ENCODE data around the gene PIK3IP1.
"Not testable (repeated sequence)": the region's sequence is repeated elsewhere in the genome, so short reads cannot be mapped to it uniquely, and the experiment has no call there.

The PIK3IP1 gene

DNA sequence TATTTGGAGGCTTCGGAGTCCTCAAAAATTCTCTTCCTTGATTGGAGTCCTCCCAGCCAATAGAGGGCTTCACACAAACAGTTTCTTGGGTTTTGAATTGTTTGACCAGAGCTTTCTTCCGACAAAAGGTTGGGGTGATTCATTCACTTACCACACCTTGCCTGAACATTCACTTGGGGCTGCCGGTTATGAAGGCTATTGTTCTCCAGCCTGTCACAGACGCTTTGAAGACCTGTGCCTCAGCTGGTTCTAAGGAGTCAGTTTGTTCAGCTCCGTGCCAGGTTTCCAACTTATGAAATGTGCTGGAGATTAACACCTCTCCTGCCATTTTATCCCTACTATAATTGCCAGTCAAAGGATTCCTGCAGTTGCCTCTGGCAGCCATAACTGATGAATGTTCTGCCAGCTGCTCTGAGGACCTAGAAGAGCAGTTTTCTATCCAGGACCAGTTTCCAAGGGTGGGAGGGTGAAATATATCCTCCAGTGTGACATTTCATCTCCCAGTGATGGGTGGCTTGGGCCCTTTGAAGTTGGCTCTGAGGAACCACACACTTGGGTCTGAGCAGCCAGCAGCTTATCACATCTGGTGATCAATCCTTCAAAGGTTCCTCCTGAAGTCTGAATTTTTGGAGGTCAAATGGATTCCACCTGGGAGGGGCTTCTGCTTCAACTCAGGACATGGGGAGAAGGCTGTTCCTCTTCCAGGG lies 48.8 kb downstream of the PIK3IP1 start:
- no peaks in the 10 kb centered on the region for H3K9me3 ChIP-seq (ENCODE audit: control insufficient read depth in 1 of 2, low read length in 2 of 2)
- peaks cover 50 to 78% of the 10 kb centered on the region in 2 donors for H3K4me1 ChIP-seq (ENCODE audit: control insufficient read depth in 1 of 2, insufficient read depth in 2 of 2, low read length in 2 of 2)
- no peak overlapping the region for H3K9ac ChIP-seq (ENCODE audit: low read depth in 1 of 2, low read length in 2 of 2)
- H3K27me3 ChIP-seq (ENCODE audit: control insufficient read depth in 1 of 2, insufficient read depth in 2 of 2, low read length in 2 of 2) = no peaks in the 10 kb centered on the region
- H3K4me3 ChIP-seq (ENCODE audit: low read depth in 1 of 2, low read length in 2 of 2) = no peak overlapping the region
- no peak overlapping the region for H3K27ac ChIP-seq (ENCODE audit: low read depth, low read length)
- peaks cover 4 to 10% of the 10 kb centered on the region in 2 donors for H3K36me3 ChIP-seq (ENCODE audit: control insufficient read depth in 1 of 2, insufficient read depth in 2 of 2, low read length in 2 of 2)

GRCh38 chr22:31241936-31242335 lies 50.4 kb downstream of the PIK3IP1 start:
- H3K27ac ChIP-seq (ENCODE audit: low read depth, low read length) = no peak overlapping the region
- peaks cover 4 to 12% of the 10 kb centered on the region in 2 donors for H3K36me3 ChIP-seq (ENCODE audit: control insufficient read depth in 1 of 2, insufficient read depth in 2 of 2, low read length in 2 of 2)
- no peaks in the 10 kb centered on the region for H3K9me3 ChIP-seq (ENCODE audit: control insufficient read depth in 1 of 2, low read length in 2 of 2)
- H3K27me3 ChIP-seq (ENCODE audit: control insufficient read depth in 1 of 2, insufficient read depth in 2 of 2, low read length in 2 of 2) = no peaks in the 10 kb centered on the region
- H3K4me1 ChIP-seq (ENCODE audit: control insufficient read depth in 1 of 2, insufficient read depth in 2 of 2, low read length in 2 of 2) = peaks cover 40 to 70% of the 10 kb centered on the region in 2 donors
- H3K4me3 ChIP-seq (ENCODE audit: low read depth in 1 of 2, low read length in 2 of 2) = no peak overlapping the region
- H3K9ac ChIP-seq (ENCODE audit: low read depth in 1 of 2, low read length in 2 of 2) = no peak overlapping the region

GRCh38 chr22:31241200-31241599 lies 51.1 kb downstream of the PIK3IP1 start:
- Histone ChIP-seq H3K27ac (ENCODE audit: low read depth, low read length) (no peak overlapping the region), H3K4me1 (ENCODE audit: control insufficient read depth in 1 of 2, insufficient read depth in 2 of 2, low read length in 2 of 2) (peaks cover 40 to 67% of the 10 kb centered on the region in 2 donors), H3K9me3 (ENCODE audit: control insufficient read depth in 1 of 2, low read length in 2 of 2) (no peaks in the 10 kb centered on the region), H3K9ac (ENCODE audit: low read depth in 1 of 2, low read length in 2 of 2) (no peak overlapping the region), H3K27me3 (ENCODE audit: control insufficient read depth in 1 of 2, insufficient read depth in 2 of 2, low read length in 2 of 2) (no peaks in the 10 kb centered on the region), H3K36me3 (ENCODE audit: control insufficient read depth in 1 of 2, insufficient read depth in 2 of 2, low read length in 2 of 2) (peaks cover 4 to 12% of the 10 kb centered on the region in 2 donors), H3K4me3 (ENCODE audit: low read depth in 1 of 2, low read length in 2 of 2) (no peak overlapping the region)

- peaks cover 4 to 12% of the 10 kb centered on the region in 2 donors for H3K36me3 ChIP-seq (ENCODE audit: control insufficient read depth in 1 of 2, insufficient read depth in 2 of 2, low read length in 2 of 2)
- no peak overlapping the region for H3K27ac ChIP-seq (ENCODE audit: low read depth, low read length)
- no peaks in the 10 kb centered on the region for H3K27me3 ChIP-seq (ENCODE audit: control insufficient read depth in 1 of 2, insufficient read depth in 2 of 2, low read length in 2 of 2)
- no peaks in the 10 kb centered on the region for H3K9me3 ChIP-seq (ENCODE audit: control insufficient read depth in 1 of 2, low read length in 2 of 2)
- H3K4me3 ChIP-seq (ENCODE audit: low read depth in 1 of 2, low read length in 2 of 2) = no peak overlapping the region
- peaks cover 45 to 77% of the 10 kb centered on the region in 2 donors for H3K4me1 ChIP-seq (ENCODE audit: control insufficient read depth in 1 of 2, insufficient read depth in 2 of 2, low read length in 2 of 2)
- no peak overlapping the region for H3K9ac ChIP-seq (ENCODE audit: low read depth in 1 of 2, low read length in 2 of 2)
Observed at GRCh38 chr22:31239771-31240370, 52.4 kb downstream of the PIK3IP1 start.

- H3K9me3 ChIP-seq (ENCODE audit: control insufficient read depth in 1 of 2, low read length in 2 of 2) = no peaks in the 10 kb centered on the region
- peaks cover 39 to 68% of the 10 kb centered on the region in 2 donors for H3K4me1 ChIP-seq (ENCODE audit: control insufficient read depth in 1 of 2, insufficient read depth in 2 of 2, low read length in 2 of 2)
- peaks cover 4 to 13% of the 10 kb centered on the region in 2 donors for H3K36me3 ChIP-seq (ENCODE audit: control insufficient read depth in 1 of 2, insufficient read depth in 2 of 2, low read length in 2 of 2)
- H3K4me3 ChIP-seq (ENCODE audit: low read depth in 1 of 2, low read length in 2 of 2) = no peak overlapping the region
- H3K27ac ChIP-seq (ENCODE audit: low read depth, low read length) = no peak overlapping the region
- no peak overlapping the region for H3K9ac ChIP-seq (ENCODE audit: low read depth in 1 of 2, low read length in 2 of 2)
- no peaks in the 10 kb centered on the region for H3K27me3 ChIP-seq (ENCODE audit: control insufficient read depth in 1 of 2, insufficient read depth in 2 of 2, low read length in 2 of 2)
Observed at GRCh38 chr22:31238057-31238456, 54.2 kb downstream of the PIK3IP1 start.

DNA sequence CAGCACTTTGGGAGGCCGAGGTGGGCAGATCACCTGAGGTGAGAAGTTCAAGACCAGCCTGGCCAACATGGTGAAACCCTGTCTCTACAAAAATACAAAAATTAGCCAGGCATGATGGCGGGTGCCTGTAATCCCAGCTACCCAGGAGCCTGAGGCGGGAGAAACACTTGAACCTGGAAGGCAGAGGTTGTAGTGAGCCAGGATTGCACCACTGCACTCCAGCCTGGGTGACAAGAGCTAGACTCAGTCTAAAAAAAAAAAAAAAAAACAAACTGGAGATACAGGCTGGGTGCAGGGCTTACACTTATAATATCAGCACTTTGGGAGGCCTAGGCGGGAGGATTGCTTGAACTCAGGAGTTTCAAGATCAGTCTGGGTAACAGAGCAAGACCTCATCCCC lies 56.2 kb downstream of the PIK3IP1 start:
- not testable (repeated sequence) for H3K9ac ChIP-seq (ENCODE audit: low read depth in 1 of 2, low read length in 2 of 2); H3K9me3 ChIP-seq (ENCODE audit: control insufficient read depth in 1 of 2, low read length in 2 of 2); H3K4me3 ChIP-seq (ENCODE audit: low read depth in 1 of 2, low read length in 2 of 2); H3K27me3 ChIP-seq (ENCODE audit: control insufficient read depth in 1 of 2, insufficient read depth in 2 of 2, low read length in 2 of 2); H3K27ac ChIP-seq (ENCODE audit: low read depth, low read length)
- H3K4me1 ChIP-seq (ENCODE audit: control insufficient read depth in 1 of 2, insufficient read depth in 2 of 2, low read length in 2 of 2) = peaks cover 37 to 63% of the 10 kb centered on the region in 2 donors
- peaks cover 0 to 13% of the 10 kb centered on the region in 2 donors for H3K36me3 ChIP-seq (ENCODE audit: control insufficient read depth in 1 of 2, insufficient read depth in 2 of 2, low read length in 2 of 2)

GRCh38 chr22:31235081-31235480 lies 57.2 kb downstream of the PIK3IP1 start:
- no peaks in the 10 kb centered on the region for H3K27me3 ChIP-seq (ENCODE audit: control insufficient read depth in 1 of 2, insufficient read depth in 2 of 2, low read length in 2 of 2)
- H3K9ac ChIP-seq (ENCODE audit: low read depth in 1 of 2, low read length in 2 of 2) = peak overlapping the region in 1 of 2 donors; percentile 6
- H3K4me1 ChIP-seq (ENCODE audit: control insufficient read depth in 1 of 2, insufficient read depth in 2 of 2, low read length in 2 of 2) = peaks cover 44 to 65% of the 10 kb centered on the region in 2 donors
- H3K36me3 ChIP-seq (ENCODE audit: control insufficient read depth in 1 of 2, insufficient read depth in 2 of 2, low read length in 2 of 2) = peaks cover 0 to 13% of the 10 kb centered on the region in 2 donors
- H3K9me3 ChIP-seq (ENCODE audit: control insufficient read depth in 1 of 2, low read length in 2 of 2) = no peaks in the 10 kb centered on the region
- no peak overlapping the region for H3K4me3 ChIP-seq (ENCODE audit: low read depth in 1 of 2, low read length in 2 of 2)
- no peak overlapping the region for H3K27ac ChIP-seq (ENCODE audit: low read depth, low read length)

DNA sequence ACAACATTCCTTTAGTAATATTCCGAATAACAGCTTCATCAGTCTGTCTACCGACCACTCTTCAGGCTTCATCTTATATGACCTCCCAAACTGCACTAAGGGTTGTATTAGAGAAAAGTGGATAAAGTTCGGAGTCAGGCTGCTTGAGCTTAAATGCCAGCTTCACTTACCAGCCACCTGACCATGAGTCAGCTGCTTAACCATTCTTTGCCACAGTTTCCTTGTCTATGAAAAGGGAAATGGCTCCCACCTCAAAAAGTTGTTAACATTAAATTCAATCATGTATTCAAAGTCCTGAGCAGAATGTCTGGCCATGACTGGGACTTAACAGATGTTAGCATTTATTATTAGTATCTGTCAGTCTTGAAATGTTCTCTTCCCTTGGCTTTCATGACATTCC lies 59.3 kb downstream of the PIK3IP1 start:
- H3K4me1 ChIP-seq (ENCODE audit: control insufficient read depth in 1 of 2, insufficient read depth in 2 of 2, low read length in 2 of 2) = peaks cover 45 to 63% of the 10 kb centered on the region in 2 donors
- H3K36me3 ChIP-seq (ENCODE audit: control insufficient read depth in 1 of 2, insufficient read depth in 2 of 2, low read length in 2 of 2) = peaks cover 0 to 6% of the 10 kb centered on the region in 2 donors
- H3K27me3 ChIP-seq (ENCODE audit: control insufficient read depth in 1 of 2, insufficient read depth in 2 of 2, low read length in 2 of 2) = no peaks in the 10 kb centered on the region
- no peak overlapping the region for H3K27ac ChIP-seq (ENCODE audit: low read depth, low read length)
- no peaks in the 10 kb centered on the region for H3K9me3 ChIP-seq (ENCODE audit: control insufficient read depth in 1 of 2, low read length in 2 of 2)
- no peak overlapping the region for H3K4me3 ChIP-seq (ENCODE audit: low read depth in 1 of 2, low read length in 2 of 2)
- no peak overlapping the region for H3K9ac ChIP-seq (ENCODE audit: low read depth in 1 of 2, low read length in 2 of 2)
